ENCODE results near the gene NETO2.

The NETO2 gene

DNA sequence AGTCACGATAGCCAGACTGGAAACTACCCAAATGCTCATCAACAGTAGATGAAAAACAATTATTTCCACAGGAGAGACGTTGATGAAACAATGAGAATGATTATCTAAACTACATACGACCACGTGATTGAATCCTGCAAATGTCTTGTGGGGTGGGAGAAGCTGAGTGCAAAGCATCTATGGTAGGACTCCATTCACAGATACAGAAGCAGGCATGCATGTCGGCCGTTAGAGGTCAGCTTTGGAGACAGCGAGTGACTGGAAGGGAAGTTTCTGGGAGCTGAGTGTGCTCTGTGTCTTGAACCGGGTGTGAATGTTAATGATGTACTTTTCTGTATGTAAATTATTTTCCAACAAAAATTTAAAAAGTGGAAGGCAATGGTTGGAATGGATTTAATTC, 98.7 kb downstream of the NETO2 start:
- H3K27me3 ChIP-seq (ENCODE audit: control insufficient read depth in 1 of 2, insufficient read depth in 2 of 2, low read length in 2 of 2) = no peaks in the 10 kb centered on the region
- H3K9ac ChIP-seq (ENCODE audit: low read length in 2 of 2) = no peak overlapping the region
- no peak overlapping the region for H3K27ac ChIP-seq (ENCODE audit: low read length)
- H3K9me3 ChIP-seq (ENCODE audit: control insufficient read depth in 2 of 2, low read length in 2 of 2) = no peaks in the 10 kb centered on the region
- H3K36me3 ChIP-seq (ENCODE audit: control insufficient read depth in 2 of 2, insufficient read depth in 2 of 2, low read length in 2 of 2) = no peaks in the 10 kb centered on the region
- H3K4me3 ChIP-seq (ENCODE audit: low read length in 2 of 2) = no peak overlapping the region
- H3K4me1 ChIP-seq (ENCODE audit: control insufficient read depth, insufficient read depth, low read length) = no peaks in the 10 kb centered on the region

DNA sequence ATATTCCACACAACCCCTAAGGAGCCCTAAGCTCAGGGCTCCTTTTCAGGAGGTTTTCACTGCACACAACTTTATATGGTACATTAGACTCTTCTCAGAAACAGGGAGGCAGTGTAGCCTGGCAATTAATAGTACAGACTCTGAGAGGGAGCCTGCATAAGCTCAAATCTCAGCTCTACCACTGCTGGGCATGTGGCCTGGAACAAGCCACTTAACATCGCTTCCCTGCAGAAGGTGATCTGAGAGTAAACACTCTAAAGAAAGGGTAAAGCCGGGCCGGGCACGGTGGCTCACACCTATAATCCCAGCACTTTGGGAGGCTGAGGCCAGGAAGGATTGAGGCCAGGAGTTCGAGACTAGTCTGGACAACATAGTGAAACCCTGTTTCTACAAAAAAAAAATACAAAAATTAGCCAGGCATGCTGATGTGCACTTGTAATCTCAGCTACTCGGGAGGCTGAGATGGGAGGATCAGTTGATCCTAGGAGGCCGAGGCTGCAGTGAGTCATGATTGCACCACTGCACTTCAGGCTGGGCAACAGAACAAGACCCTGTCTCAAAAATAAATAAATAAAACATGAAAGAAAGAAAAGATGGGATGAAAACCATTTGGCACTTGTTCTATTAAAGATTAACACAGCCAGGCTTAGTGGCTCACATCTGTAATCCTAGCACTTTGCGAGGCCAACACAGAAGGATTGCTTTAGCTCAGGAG, 99.6 kb downstream of the NETO2 start:
- H3K4me1 ChIP-seq (ENCODE audit: control insufficient read depth, insufficient read depth, low read length) = no peaks in the 10 kb centered on the region
- no peaks in the 10 kb centered on the region for H3K36me3 ChIP-seq (ENCODE audit: control insufficient read depth in 2 of 2, insufficient read depth in 2 of 2, low read length in 2 of 2)

DNA sequence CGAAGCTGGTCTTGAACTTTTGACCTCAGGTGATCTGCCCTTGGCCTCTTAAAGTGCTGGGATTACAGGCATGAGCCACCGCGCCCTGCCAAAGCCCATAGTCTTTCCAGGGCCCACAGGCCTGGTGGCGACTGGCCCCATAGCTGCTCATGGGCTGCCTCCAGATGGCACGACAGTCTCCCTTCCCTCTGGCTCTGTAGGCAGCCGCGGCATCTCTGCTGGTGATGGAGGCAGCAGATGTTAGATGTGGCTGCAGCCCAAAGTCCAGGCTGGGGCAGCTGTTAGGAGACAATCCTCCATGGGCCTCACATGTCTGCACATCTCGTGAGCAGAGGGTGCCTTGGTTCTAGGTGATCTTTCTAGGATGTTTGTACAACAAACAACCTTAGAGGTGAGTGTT, 100.5 kb downstream of the NETO2 start:
- H3K27ac ChIP-seq (ENCODE audit: low read length) = no peak overlapping the region
- H3K9ac ChIP-seq (ENCODE audit: low read length in 2 of 2) = no peak overlapping the region
- peaks cover 0 to 2% of the 10 kb centered on the region in 2 donors for H3K27me3 ChIP-seq (ENCODE audit: control insufficient read depth in 1 of 2, insufficient read depth in 2 of 2, low read length in 2 of 2)
- no peaks in the 10 kb centered on the region for H3K4me1 ChIP-seq (ENCODE audit: control insufficient read depth, insufficient read depth, low read length)
- no peaks in the 10 kb centered on the region for H3K9me3 ChIP-seq (ENCODE audit: control insufficient read depth in 2 of 2, low read length in 2 of 2)
- H3K36me3 ChIP-seq (ENCODE audit: control insufficient read depth in 2 of 2, insufficient read depth in 2 of 2, low read length in 2 of 2) = no peaks in the 10 kb centered on the region
- no peak overlapping the region for H3K4me3 ChIP-seq (ENCODE audit: low read length in 2 of 2)

More for the DNA sequence above, 99.6 kb downstream of the NETO2 start:
- no peak overlapping the region for H3K27ac ChIP-seq (ENCODE audit: low read length)
- H3K27me3 ChIP-seq (ENCODE audit: control insufficient read depth in 1 of 2, insufficient read depth in 2 of 2, low read length in 2 of 2) = peaks cover 0 to 2% of the 10 kb centered on the region in 2 donors
- H3K4me3 ChIP-seq (ENCODE audit: low read length in 2 of 2) = no peak overlapping the region
- H3K9ac ChIP-seq (ENCODE audit: low read length in 2 of 2) = no peak overlapping the region
- no peaks in the 10 kb centered on the region for H3K9me3 ChIP-seq (ENCODE audit: control insufficient read depth in 2 of 2, low read length in 2 of 2)

DNA sequence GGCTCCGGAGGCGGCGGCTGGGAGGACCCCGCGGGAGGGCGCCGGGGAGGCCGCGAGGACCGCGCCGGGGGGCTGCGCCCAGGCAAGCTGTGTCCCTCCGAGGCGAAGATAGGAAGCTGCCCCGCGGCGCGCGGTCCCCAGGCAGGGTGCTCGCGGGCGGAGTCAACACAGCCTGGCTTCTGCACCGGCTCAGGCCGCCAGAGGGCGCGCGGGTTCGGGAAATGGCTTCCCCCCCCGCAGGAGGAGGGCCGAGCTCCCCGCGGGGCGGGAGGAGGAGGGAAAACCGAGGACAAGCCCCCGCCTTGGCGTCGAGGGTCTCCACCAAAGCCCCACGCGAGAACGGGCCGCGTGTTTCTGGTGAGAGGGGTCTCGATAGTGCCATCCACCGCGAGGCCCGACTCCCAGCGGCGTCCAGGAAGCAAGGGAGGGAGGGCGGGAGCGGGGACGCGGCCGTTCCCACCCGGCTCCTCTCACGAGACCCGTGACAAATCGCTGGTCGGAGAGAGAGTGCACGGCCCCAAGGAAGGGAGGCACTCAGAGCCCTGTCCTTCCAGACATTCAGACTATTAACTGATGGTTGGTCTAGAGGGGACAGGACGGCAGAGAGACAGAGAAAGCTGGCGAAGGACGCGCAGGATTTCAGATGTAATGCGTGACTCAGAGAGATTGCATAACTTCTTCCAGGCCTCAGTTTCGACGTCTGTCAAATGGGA, 105.8 kb downstream of the NETO2 start:
- Histone ChIP-seq H3K36me3 (ENCODE audit: control insufficient read depth in 2 of 2, insufficient read depth in 2 of 2, low read length in 2 of 2) (no peaks in the 10 kb centered on the region), H3K27me3 (ENCODE audit: control insufficient read depth in 1 of 2, insufficient read depth in 2 of 2, low read length in 2 of 2) (peaks cover 0 to 2% of the 10 kb centered on the region in 2 donors), H3K4me3 (ENCODE audit: low read length in 2 of 2) (peak overlapping the region; percentile 69 to 74), H3K4me1 (ENCODE audit: control insufficient read depth, insufficient read depth, low read length) (peaks cover 4% of the 10 kb centered on the region), H3K9me3 (ENCODE audit: control insufficient read depth in 2 of 2, low read length in 2 of 2) (no peaks in the 10 kb centered on the region), H3K27ac (ENCODE audit: low read length) (no peak overlapping the region), H3K9ac (ENCODE audit: low read length in 2 of 2) (peak overlapping the region; percentile 47 to 48)

DNA sequence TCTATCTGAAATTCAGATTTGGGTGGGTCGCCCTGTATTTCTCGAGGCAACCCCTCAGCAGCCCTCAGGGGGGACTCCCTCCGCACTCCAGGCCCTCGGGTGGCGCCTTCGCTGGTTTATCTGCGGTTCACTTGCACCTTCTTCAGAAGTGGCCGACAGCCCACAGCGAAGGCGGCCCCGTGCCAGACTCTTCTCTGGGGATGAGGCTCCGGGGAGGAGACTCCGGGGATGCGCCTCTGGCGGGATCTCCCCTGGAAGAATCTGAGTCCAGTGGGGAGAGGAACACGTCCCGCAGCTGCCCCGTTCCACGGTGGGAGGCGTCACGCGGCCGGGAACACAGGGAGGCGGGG, 106.4 kb downstream of the NETO2 start:
- peak overlapping the region; percentile 69 to 74 for H3K4me3 ChIP-seq (ENCODE audit: low read length in 2 of 2)
- no peaks in the 10 kb centered on the region for H3K36me3 ChIP-seq (ENCODE audit: control insufficient read depth in 2 of 2, insufficient read depth in 2 of 2, low read length in 2 of 2)
- peaks cover 0 to 2% of the 10 kb centered on the region in 2 donors for H3K27me3 ChIP-seq (ENCODE audit: control insufficient read depth in 1 of 2, insufficient read depth in 2 of 2, low read length in 2 of 2)
- H3K27ac ChIP-seq (ENCODE audit: low read length) = no peak overlapping the region
- H3K4me1 ChIP-seq (ENCODE audit: control insufficient read depth, insufficient read depth, low read length) = peaks cover 4% of the 10 kb centered on the region
- H3K9ac ChIP-seq (ENCODE audit: low read length in 2 of 2) = peak overlapping the region in 1 of 2 donors; percentile 48
- H3K9me3 ChIP-seq (ENCODE audit: control insufficient read depth in 2 of 2, low read length in 2 of 2) = no peaks in the 10 kb centered on the region

DNA sequence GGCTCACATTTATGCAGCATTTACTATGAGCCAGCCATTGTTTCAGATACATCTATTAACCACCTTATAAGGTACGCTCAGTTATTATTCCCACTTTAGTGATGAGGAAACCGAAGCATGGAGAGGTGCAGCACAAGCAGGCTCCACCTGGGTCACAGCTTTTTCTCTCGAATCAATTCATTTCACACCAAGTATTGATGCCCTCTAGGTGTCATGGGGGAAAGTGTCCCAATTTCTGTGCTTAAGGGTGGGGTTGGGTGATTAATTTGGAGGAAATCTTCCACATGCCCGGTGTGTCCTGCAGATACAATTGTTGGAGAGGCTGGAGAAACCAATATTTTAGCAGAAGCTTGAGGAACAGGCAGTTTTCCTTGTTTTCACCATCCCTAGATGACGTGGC, 107.5 kb downstream of the NETO2 start:
- Histone ChIP-seq H3K9ac (ENCODE audit: low read length in 2 of 2) (no peak overlapping the region), H3K36me3 (ENCODE audit: control insufficient read depth in 2 of 2, insufficient read depth in 2 of 2, low read length in 2 of 2) (no peaks in the 10 kb centered on the region), H3K4me1 (ENCODE audit: control insufficient read depth, insufficient read depth, low read length) (peaks cover 4% of the 10 kb centered on the region), H3K4me3 (ENCODE audit: low read length in 2 of 2) (no peak overlapping the region), H3K27ac (ENCODE audit: low read length) (no peak overlapping the region), H3K9me3 (ENCODE audit: control insufficient read depth in 2 of 2, low read length in 2 of 2) (no peaks in the 10 kb centered on the region), H3K27me3 (ENCODE audit: control insufficient read depth in 1 of 2, insufficient read depth in 2 of 2, low read length in 2 of 2) (peaks cover 0 to 2% of the 10 kb centered on the region in 2 donors)

DNA sequence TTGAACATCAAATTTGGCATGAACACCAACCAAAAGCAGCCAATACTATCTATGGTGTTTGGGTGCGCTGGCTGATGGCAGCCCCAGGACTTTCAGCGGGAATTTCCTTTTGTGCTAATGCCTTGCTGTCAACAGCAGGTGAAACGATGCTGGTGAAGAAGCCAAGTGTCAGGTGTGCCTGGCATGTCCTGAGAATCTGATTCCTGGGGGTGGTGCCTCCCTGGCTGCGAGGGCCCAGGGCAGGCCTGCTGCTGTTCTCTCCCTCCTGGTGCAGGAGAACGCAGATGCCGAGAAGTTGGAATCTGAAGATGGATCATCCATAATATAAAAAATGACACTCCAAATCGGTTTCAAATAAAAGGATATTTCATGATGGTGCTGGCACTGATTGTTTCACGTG, 108.3 kb downstream of the NETO2 start:
- H3K27ac ChIP-seq (ENCODE audit: low read length) = no peak overlapping the region
- no peak overlapping the region for H3K4me3 ChIP-seq (ENCODE audit: low read length in 2 of 2)
- H3K9me3 ChIP-seq (ENCODE audit: control insufficient read depth in 2 of 2, low read length in 2 of 2) = no peaks in the 10 kb centered on the region
- H3K9ac ChIP-seq (ENCODE audit: low read length in 2 of 2) = no peak overlapping the region
- peaks cover 0 to 2% of the 10 kb centered on the region in 2 donors for H3K27me3 ChIP-seq (ENCODE audit: control insufficient read depth in 1 of 2, insufficient read depth in 2 of 2, low read length in 2 of 2)
- peaks cover 4% of the 10 kb centered on the region for H3K4me1 ChIP-seq (ENCODE audit: control insufficient read depth, insufficient read depth, low read length)
- H3K36me3 ChIP-seq (ENCODE audit: control insufficient read depth in 2 of 2, insufficient read depth in 2 of 2, low read length in 2 of 2) = no peaks in the 10 kb centered on the region

DNA sequence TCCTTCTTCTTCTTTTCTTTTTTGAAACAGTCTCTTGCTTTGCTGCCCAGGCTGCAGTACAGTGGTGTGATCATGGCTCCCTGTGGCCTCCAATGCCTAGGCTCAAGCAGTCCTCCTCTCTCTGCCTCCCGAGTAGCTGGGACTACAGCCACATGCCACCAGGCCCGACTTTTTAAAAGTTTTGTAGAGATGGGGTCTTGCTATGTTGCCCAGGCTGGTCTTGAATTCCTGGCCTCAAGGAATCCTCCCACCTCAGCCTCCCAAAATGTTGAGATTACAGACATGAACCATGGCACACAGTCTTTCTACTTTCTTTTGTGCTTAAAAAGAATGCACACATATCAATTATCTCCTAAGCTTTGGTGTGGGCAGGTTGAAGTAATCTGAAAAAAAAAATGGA, 109.3 kb downstream of the NETO2 start:
- Histone ChIP-seq H3K4me1 (ENCODE audit: control insufficient read depth, insufficient read depth, low read length) (peaks cover 4% of the 10 kb centered on the region), H3K27me3 (ENCODE audit: control insufficient read depth in 1 of 2, insufficient read depth in 2 of 2, low read length in 2 of 2) (no peaks in the 10 kb centered on the region), H3K9ac (ENCODE audit: low read length in 2 of 2) (no peak overlapping the region), H3K27ac (ENCODE audit: low read length) (no peak overlapping the region), H3K4me3 (ENCODE audit: low read length in 2 of 2) (no peak overlapping the region), H3K36me3 (ENCODE audit: control insufficient read depth in 2 of 2, insufficient read depth in 2 of 2, low read length in 2 of 2) (no peaks in the 10 kb centered on the region), H3K9me3 (ENCODE audit: control insufficient read depth in 2 of 2, low read length in 2 of 2) (no peaks in the 10 kb centered on the region)

DNA sequence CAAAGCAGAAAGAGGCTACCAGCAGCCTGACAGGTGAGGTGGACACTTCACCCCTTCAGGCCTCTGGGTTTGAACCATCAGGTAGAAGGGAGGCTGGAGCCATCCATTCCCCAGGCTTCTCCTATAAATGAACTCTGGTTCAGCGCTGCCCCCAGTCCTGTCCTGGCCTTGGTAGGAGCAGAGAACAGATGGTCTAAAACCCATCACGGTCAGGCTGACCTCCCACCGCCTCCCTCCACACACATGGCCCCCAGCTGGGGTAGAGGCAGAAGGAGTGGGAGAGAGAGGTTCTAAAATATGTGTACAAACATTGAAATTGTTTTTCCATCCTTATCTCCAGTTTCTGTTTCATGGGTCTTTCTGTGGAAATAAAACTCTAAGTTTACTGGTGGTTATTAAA, 110.6 kb downstream of the NETO2 start:
- Histone ChIP-seq H3K9ac (ENCODE audit: low read length in 2 of 2) (no peak overlapping the region), H3K27me3 (ENCODE audit: control insufficient read depth in 1 of 2, insufficient read depth in 2 of 2, low read length in 2 of 2) (no peaks in the 10 kb centered on the region), H3K36me3 (ENCODE audit: control insufficient read depth in 2 of 2, insufficient read depth in 2 of 2, low read length in 2 of 2) (no peaks in the 10 kb centered on the region), H3K4me3 (ENCODE audit: low read length in 2 of 2) (no peak overlapping the region), H3K9me3 (ENCODE audit: control insufficient read depth in 2 of 2, low read length in 2 of 2) (no peaks in the 10 kb centered on the region), H3K4me1 (ENCODE audit: control insufficient read depth, insufficient read depth, low read length) (peaks cover 4% of the 10 kb centered on the region), H3K27ac (ENCODE audit: low read length) (no peak overlapping the region)

DNA sequence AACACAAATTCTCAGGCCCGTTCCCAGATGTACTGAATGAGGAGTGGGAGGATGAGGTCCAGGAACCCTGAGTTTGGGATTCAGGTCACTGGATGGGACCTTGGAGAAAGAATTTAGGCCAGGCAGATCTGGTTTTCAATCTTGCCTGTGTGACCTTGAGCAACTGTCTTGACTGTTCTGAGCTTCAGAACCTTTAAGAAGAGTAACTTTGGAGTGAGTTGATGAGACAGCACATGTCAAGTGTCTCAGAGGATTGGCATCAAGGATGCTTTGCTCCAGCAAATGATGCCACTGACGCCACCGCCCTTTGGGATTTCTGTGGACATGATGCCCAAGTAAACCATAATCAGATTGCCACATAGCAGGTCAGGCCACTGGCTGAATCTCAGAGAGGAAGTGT, 114.0 kb downstream of the NETO2 start:
- Histone ChIP-seq H3K9me3 (ENCODE audit: control insufficient read depth in 2 of 2, low read length in 2 of 2) (no peaks in the 10 kb centered on the region), H3K4me1 (ENCODE audit: control insufficient read depth, insufficient read depth, low read length) (no peaks in the 10 kb centered on the region), H3K4me3 (ENCODE audit: low read length in 2 of 2) (no peak overlapping the region)

DNA sequence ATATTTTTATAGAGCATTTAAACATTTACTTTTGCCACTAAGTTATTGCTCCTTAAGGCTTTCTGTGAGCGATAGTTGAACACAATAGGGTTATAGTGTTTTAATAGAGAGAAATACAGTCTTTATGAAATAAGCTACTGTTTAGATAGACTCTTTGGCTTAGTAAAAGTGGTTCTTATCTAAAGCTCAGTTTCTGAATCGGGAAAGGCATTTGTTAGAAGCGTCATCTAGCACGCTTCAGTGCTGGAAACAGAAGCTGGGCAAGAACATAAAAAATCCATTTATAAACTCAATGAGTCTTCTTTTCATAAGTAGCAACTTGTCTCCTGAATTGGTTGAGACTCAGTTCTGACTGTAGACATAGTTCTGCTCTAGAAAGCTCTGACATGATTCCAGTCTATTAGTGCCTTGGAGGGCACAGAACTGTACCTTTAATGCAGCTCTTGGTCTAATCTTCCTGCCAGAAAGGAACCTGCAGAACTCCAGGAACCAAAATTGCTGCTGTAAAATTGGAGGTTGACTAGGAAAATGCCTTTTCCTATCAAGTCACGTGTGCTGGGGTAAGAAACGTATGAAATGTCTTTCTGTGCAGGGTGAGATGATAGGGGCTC, 114.9 kb downstream of the NETO2 start:
- Histone ChIP-seq H3K27me3 (ENCODE audit: control insufficient read depth in 1 of 2, insufficient read depth in 2 of 2, low read length in 2 of 2) (peaks cover 0 to 4% of the 10 kb centered on the region in 2 donors), H3K9ac (ENCODE audit: low read length in 2 of 2) (no peak overlapping the region), H3K27ac (ENCODE audit: low read length) (no peak overlapping the region), H3K9me3 (ENCODE audit: control insufficient read depth in 2 of 2, low read length in 2 of 2) (no peaks in the 10 kb centered on the region), H3K4me1 (ENCODE audit: control insufficient read depth, insufficient read depth, low read length) (no peaks in the 10 kb centered on the region), H3K36me3 (ENCODE audit: control insufficient read depth in 2 of 2, insufficient read depth in 2 of 2, low read length in 2 of 2) (no peaks in the 10 kb centered on the region), H3K4me3 (ENCODE audit: low read length in 2 of 2) (no peak overlapping the region)

More for the DNA sequence above, 114.0 kb downstream of the NETO2 start:
- no peak overlapping the region for H3K27ac ChIP-seq (ENCODE audit: low read length)
- H3K9ac ChIP-seq (ENCODE audit: low read length in 2 of 2) = no peak overlapping the region
- no peaks in the 10 kb centered on the region for H3K36me3 ChIP-seq (ENCODE audit: control insufficient read depth in 2 of 2, insufficient read depth in 2 of 2, low read length in 2 of 2)
- H3K27me3 ChIP-seq (ENCODE audit: control insufficient read depth in 1 of 2, insufficient read depth in 2 of 2, low read length in 2 of 2) = peaks cover 0 to 4% of the 10 kb centered on the region in 2 donors
